SK-N-SH treated with all-trans-retinoic acid at 6 μM for 48 hours (cell line): ENCODE results near the gene GON7.
"Not testable (repeated sequence)": the region's sequence is repeated elsewhere in the genome, so short reads cannot be mapped to it uniquely, and the experiment has no call there.

Source experiments
- ATAC-seq: fragments of 200-7000 bp; cut with Tn5 transposase; 3 replicates; pipeline ENCODE4 v1.9.1; 2020; ENCODE audit warnings: mild to moderate bottlenecking, moderate library complexity
- ARNTL ChIP-seq: fragments of 450-650 bp; formaldehyde crosslinking; IDR thresholded peaks from 2 replicates; pipeline ENCODE4 v1.5.0; 2020; ENCODE audit warnings: low read depth, mild to moderate bottlenecking, moderate library complexity, borderline replicate concordance
- BACH2 ChIP-seq: fragments of 250-450 bp; sonication (Bioruptor Pico); IDR thresholded peaks from 2 replicates; pipeline ENCODE4 v1.9.0; 2021; ENCODE audit warnings: mild to moderate bottlenecking, borderline replicate concordance
- CSDC2 ChIP-seq: fragments of 250-450 bp; sonication (Bioruptor Pico); IDR thresholded peaks from 2 replicates; pipeline ENCODE4 v1.5.0; 2020; ENCODE audit warnings: mild to moderate bottlenecking, moderate library complexity
- ESRRG ChIP-seq: fragments of 250-450 bp; sonication (Bioruptor Pico); IDR thresholded peaks from 2 replicates; pipeline ENCODE4 v1.6.1; 2021; ENCODE audit warnings: mild to moderate bottlenecking
- GLIS3 ChIP-seq: fragments of 250-450 bp; sonication (Bioruptor Pico); IDR thresholded peaks from 2 replicates; pipeline ENCODE4 v1.5.0; 2020; ENCODE audit warnings: mild to moderate bottlenecking, moderate library complexity
- ISL1 ChIP-seq: fragments of 250-450 bp; sonication (Bioruptor Pico); IDR thresholded peaks from 2 replicates; pipeline ENCODE4 v2.1.2; 2022; ENCODE audit warnings: mild to moderate bottlenecking, moderate library complexity
- OSR1 ChIP-seq: fragments of 250-450 bp; sonication (Bioruptor Pico); IDR thresholded peaks from 2 replicates; pipeline ENCODE4 v1.8.0; 2022; ENCODE audit warnings: moderate library complexity, mild to moderate bottlenecking, inconsistent platforms
- PPARA ChIP-seq: fragments of 250-450 bp; sonication (Bioruptor Pico); IDR thresholded peaks from 2 replicates; pipeline ENCODE4 v1.5.0; 2020; ENCODE audit warnings: mild to moderate bottlenecking, borderline replicate concordance
- RARB ChIP-seq: fragments of 250-450 bp; sonication (Bioruptor Pico); IDR thresholded peaks from 2 replicates; pipeline ENCODE4 v1.8.0; 2021; ENCODE audit warnings: mild to moderate bottlenecking, moderate library complexity
- SNAI2 ChIP-seq: fragments of 250-450 bp; sonication (Bioruptor Pico); IDR thresholded peaks from 2 replicates; pipeline ENCODE4 v1.5.0; 2020; ENCODE audit warnings: mild to moderate bottlenecking, moderate library complexity
- TCF4 ChIP-seq: fragments of 250-450 bp; sonication (Bioruptor Pico); IDR thresholded peaks from 2 replicates; pipeline ENCODE4 v1.8.0; 2021; ENCODE audit warnings: mild to moderate bottlenecking, moderate library complexity, borderline replicate concordance
- TOX ChIP-seq: fragments of 250-450 bp; sonication (Bioruptor Pico); IDR thresholded peaks from 2 replicates; pipeline ENCODE4 v1.8.0; 2021; ENCODE audit warnings: mild to moderate bottlenecking, moderate library complexity, borderline replicate concordance
- ZC3H10 ChIP-seq: fragments of 250-450 bp; sonication (Bioruptor Pico); IDR thresholded peaks from 2 replicates; pipeline ENCODE4 v1.5.1; 2021; ENCODE audit warnings: mild to moderate bottlenecking, moderate library complexity
- ZFP3 ChIP-seq: fragments of 250-450 bp; sonication (Bioruptor Pico); IDR thresholded peaks from 2 replicates; pipeline ENCODE4 v1.5.0; 2020; ENCODE audit warnings: mild to moderate bottlenecking, moderate library complexity
- ZFP30 ChIP-seq: fragments of 450-650 bp; formaldehyde crosslinking; IDR thresholded peaks from 2 replicates; pipeline ENCODE4 v1.5.0; 2022; ENCODE audit warnings: mild to moderate bottlenecking, moderate library complexity
- ZNF565 ChIP-seq: fragments of 450-650 bp; formaldehyde crosslinking; conservative IDR thresholded peaks from 2 replicates; pipeline ENCODE4 v1.5.0; 2020; ENCODE audit warnings: low read depth, mild to moderate bottlenecking, moderate library complexity
- ZNF70 ChIP-seq: fragments of 450-650 bp; formaldehyde crosslinking; IDR thresholded peaks from 2 replicates; pipeline ENCODE4 v1.5.0; 2020; ENCODE audit warnings: mild to moderate bottlenecking, moderate library complexity
- TF ChIP-seq, protein P1 (sequence below): fragments of 250-450 bp; sonication (Bioruptor Pico); IDR thresholded peaks from 2 replicates; pipeline ENCODE4 v1.8.0; 2020; ENCODE audit warnings: mild to moderate bottlenecking, moderate library complexity, borderline replicate concordance
- TF ChIP-seq, protein P2 (sequence below): fragments of 250-450 bp; sonication (Bioruptor Pico); IDR thresholded peaks from 2 replicates; pipeline ENCODE4 v1.5.1; 2020; ENCODE audit warnings: low read depth, mild to moderate bottlenecking, moderate library complexity
- TF ChIP-seq, protein P3 (sequence below): fragments of 250-450 bp; sonication (Bioruptor Pico); IDR thresholded peaks from 2 replicates; pipeline ENCODE4 v1.5.0; 2020; ENCODE audit warnings: mild to moderate bottlenecking, moderate library complexity
- TF ChIP-seq, protein P4 (sequence below): fragments of 250-450 bp; sonication (Bioruptor Pico); IDR thresholded peaks from 2 replicates; pipeline ENCODE4 v1.5.1; 2021; ENCODE audit warnings: mild to moderate bottlenecking, moderate library complexity
- TF ChIP-seq, protein P5 (sequence below): fragments of 250-450 bp; sonication (Bioruptor Pico); IDR thresholded peaks from 2 replicates; pipeline ENCODE4 v1.8.0; 2021; ENCODE audit warnings: low read depth, mild to moderate bottlenecking, moderate library complexity, borderline replicate concordance

GON7 gene

DNA sequence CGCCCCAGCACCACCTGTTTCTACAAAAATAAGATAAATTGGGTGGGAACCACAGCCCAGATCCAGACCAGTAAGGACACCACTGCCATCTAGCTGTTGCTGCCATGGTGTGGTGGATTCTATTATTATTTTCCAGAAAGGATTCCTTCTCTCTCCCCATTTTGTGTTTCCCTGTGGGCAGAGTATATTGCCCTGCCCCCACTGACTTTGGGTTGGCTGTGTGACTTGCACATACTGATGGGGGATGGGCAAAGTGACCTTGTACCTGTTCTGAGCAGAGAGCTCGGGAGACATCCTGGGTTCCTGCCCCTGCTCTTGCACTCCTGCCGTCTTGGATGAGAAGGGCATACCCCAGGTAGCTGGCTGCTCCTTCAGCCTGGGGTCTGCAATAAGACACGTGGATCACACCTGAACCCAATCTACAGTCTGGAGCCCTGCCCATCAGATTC is 46.5 kb downstream of the GON7 start:
- TF ChIP-seq TCF4 (no peak), ARNTL (no peak), ZFP30 (no peak), ISL1 (no peak), RARB (CRISPR knock-in tag) (no peak), ZC3H10 (CRISPR knock-in tag) (no peak), ZNF70 (CRISPR knock-in tag) (no peak), ZFP3 (CRISPR knock-in tag) (no peak), PPARA (CRISPR knock-in tag) (no peak), SNAI2 (CRISPR knock-in tag) (no peak), GLIS3 (CRISPR knock-in tag) (no peak), BACH2 (CRISPR knock-in tag) (no peak), ZNF565 (CRISPR knock-in tag) (no peak), ESRRG (CRISPR knock-in tag) (no peak), OSR1 (CRISPR knock-in tag) (no peak)
- TF ChIP-seq, protein P1, sequence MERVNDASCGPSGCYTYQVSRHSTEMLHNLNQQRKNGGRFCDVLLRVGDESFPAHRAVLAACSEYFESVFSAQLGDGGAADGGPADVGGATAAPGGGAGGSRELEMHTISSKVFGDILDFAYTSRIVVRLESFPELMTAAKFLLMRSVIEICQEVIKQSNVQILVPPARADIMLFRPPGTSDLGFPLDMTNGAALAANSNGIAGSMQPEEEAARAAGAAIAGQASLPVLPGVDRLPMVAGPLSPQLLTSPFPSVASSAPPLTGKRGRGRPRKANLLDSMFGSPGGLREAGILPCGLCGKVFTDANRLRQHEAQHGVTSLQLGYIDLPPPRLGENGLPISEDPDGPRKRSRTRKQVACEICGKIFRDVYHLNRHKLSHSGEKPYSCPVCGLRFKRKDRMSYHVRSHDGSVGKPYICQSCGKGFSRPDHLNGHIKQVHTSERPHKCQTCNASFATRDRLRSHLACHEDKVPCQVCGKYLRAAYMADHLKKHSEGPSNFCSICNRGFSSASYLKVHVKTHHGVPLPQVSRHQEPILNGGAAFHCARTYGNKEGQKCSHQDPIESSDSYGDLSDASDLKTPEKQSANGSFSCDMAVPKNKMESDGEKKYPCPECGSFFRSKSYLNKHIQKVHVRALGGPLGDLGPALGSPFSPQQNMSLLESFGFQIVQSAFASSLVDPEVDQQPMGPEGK (CRISPR knock-in tag), result no peak
- TF ChIP-seq, protein P2, sequence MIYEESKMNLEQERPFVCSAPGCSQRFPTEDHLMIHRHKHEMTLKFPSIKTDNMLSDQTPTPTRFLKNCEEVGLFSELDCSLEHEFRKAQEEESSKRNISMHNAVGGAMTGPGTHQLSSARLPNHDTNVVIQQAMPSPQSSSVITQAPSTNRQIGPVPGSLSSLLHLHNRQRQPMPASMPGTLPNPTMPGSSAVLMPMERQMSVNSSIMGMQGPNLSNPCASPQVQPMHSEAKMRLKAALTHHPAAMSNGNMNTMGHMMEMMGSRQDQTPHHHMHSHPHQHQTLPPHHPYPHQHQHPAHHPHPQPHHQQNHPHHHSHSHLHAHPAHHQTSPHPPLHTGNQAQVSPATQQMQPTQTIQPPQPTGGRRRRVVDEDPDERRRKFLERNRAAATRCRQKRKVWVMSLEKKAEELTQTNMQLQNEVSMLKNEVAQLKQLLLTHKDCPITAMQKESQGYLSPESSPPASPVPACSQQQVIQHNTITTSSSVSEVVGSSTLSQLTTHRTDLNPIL (CRISPR knock-in tag), result no peak
- TF ChIP-seq, protein P3, sequence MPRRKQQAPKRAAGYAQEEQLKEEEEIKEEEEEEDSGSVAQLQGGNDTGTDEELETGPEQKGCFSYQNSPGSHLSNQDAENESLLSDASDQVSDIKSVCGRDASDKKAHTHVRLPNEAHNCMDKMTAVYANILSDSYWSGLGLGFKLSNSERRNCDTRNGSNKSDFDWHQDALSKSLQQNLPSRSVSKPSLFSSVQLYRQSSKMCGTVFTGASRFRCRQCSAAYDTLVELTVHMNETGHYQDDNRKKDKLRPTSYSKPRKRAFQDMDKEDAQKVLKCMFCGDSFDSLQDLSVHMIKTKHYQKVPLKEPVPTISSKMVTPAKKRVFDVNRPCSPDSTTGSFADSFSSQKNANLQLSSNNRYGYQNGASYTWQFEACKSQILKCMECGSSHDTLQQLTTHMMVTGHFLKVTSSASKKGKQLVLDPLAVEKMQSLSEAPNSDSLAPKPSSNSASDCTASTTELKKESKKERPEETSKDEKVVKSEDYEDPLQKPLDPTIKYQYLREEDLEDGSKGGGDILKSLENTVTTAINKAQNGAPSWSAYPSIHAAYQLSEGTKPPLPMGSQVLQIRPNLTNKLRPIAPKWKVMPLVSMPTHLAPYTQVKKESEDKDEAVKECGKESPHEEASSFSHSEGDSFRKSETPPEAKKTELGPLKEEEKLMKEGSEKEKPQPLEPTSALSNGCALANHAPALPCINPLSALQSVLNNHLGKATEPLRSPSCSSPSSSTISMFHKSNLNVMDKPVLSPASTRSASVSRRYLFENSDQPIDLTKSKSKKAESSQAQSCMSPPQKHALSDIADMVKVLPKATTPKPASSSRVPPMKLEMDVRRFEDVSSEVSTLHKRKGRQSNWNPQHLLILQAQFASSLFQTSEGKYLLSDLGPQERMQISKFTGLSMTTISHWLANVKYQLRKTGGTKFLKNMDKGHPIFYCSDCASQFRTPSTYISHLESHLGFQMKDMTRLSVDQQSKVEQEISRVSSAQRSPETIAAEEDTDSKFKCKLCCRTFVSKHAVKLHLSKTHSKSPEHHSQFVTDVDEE (CRISPR knock-in tag), result no peak
- ATAC-seq, result peak; percentile 77

DNA sequence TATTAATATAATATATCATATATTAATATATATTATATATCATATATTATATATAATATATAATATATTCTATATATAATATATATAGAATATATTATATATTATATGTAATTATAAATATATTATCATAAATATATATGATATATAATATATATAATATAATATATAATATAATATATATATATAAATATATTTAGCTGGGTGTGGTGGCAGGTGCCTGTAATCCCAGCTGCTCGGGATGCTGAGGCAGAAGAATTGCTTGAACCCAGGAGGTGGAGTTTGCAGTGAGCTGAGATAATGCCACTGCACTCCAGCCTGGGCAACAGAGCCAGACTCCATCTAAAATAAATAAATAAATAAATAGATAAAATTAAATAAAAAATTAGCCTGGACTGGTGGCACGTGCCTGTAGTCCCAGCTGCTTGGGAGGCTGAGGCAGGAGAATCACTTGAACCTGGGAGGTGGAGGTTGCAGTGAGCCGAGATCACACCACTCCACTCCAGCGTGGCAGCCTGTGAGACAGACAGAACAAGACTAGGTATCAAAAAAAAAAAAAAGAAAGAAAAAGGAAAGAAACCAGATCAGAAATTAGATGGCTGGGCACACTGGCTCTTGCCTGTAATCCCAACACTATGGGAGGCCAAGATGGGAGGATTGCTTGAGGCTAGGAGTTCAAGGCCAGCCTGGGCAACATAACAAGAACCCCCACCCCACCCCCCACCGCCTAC is 47.1 kb downstream of the GON7 start:
- peak; percentile 26; the same call in 1 of the 3 replicates for ATAC-seq

DNA sequence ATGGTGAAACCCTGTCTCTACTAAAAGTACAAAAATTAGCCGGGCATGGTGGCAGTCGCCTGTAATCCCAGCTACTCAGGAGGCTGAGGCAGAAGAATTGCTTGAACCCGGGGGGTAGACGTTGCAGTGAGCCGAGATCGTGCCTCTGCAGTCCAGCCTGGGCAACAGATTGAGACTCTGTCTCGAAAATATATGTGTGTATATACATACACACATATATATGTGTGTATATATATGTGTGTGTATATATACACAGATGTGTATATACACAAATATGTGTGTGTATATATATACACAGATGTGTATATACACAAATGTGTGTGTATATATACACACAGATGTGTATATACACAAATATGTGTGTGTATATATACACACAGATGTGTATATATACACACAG is 48.5 kb downstream of the GON7 start:
- ATAC-seq, result not testable (repeated sequence)

DNA sequence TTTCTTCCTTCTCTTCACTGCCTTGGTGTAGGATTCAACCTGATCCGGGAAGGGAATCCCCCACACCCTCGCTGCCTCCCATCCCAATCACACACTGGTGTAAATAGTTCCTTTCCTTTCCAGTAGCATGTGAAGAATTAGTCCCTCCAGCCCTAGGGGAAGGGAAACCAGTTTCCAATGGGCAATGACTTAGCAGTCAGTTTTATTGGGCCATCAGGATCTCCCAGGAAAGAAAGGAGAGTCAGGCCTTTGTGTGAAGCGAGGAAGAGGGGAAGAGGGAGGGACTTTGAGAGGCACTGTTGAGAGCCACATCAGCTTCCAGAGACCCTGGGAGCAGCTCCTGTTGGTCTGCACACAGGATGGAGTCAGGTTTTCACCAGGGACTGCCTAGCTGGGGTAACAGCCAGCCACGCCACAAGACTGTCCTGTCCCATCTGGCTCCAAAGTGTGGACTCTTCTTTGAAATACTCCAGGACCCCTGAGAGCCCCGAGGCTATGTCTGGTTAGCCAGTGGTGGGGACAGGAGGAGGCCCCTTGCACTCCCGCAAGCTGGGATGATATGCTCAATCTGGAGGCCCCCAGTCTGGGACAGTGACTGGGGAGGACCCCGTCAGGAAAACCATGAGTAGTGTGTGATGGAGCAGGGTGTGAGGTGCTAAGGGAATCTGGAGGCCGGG is 50.0 kb downstream of the GON7 start:
- no peak for ATAC-seq

More for the DNA sequence above, 50.0 kb downstream of the GON7 start:
- TF ChIP-seq ZNF565 (CRISPR knock-in tag) (no peak), TOX (CRISPR knock-in tag) (no peak), GLIS3 (CRISPR knock-in tag) (no peak), ISL1 (no peak), ARNTL (no peak), ZFP3 (CRISPR knock-in tag) (no peak), PPARA (CRISPR knock-in tag) (no peak), OSR1 (CRISPR knock-in tag) (no peak), ZNF70 (CRISPR knock-in tag) (no peak), BACH2 (CRISPR knock-in tag) (no peak), CSDC2 (CRISPR knock-in tag) (no peak)
- TF ChIP-seq, protein P3 (CRISPR knock-in tag), result no peak
- TF ChIP-seq, protein P4, sequence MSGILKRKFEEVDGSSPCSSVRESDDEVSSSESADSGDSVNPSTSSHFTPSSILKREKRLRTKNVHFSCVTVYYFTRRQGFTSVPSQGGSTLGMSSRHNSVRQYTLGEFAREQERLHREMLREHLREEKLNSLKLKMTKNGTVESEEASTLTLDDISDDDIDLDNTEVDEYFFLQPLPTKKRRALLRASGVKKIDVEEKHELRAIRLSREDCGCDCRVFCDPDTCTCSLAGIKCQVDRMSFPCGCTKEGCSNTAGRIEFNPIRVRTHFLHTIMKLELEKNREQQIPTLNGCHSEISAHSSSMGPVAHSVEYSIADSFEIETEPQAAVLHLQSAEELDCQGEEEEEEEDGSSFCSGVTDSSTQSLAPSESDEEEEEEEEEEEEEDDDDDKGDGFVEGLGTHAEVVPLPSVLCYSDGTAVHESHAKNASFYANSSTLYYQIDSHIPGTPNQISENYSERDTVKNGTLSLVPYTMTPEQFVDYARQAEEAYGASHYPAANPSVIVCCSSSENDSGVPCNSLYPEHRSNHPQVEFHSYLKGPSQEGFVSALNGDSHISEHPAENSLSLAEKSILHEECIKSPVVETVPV (CRISPR knock-in tag), result no peak
- TF ChIP-seq, protein P5, sequence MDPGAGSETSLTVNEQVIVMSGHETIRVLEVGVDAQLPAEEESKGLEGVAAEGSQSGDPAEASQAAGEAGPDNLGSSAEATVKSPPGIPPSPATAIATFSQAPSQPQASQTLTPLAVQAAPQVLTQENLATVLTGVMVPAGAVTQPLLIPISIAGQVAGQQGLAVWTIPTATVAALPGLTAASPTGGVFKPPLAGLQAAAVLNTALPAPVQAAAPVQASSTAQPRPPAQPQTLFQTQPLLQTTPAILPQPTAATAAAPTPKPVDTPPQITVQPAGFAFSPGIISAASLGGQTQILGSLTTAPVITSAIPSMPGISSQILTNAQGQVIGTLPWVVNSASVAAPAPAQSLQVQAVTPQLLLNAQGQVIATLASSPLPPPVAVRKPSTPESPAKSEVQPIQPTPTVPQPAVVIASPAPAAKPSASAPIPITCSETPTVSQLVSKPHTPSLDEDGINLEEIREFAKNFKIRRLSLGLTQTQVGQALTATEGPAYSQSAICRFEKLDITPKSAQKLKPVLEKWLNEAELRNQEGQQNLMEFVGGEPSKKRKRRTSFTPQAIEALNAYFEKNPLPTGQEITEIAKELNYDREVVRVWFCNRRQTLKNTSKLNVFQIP (CRISPR knock-in tag), result no peak
